Keratinocyte (primary cell): ENCODE results near the gene MAP3K1.

Experiments used
- CTCF ChIP-seq, 3 experiments: IDR thresholded peaks in 1 of 3; conservative IDR thresholded peaks in 1 of 3; optimal IDR thresholded peaks in 1 of 3; 2 replicates in 2 of 3; 3 replicates in 1 of 3; pipeline versions ENCODE3 to v1.5.1; 2011; ENCODE audit warnings: low read length in 3 of 3, mild to moderate bottlenecking in 3 of 3, moderate library complexity in 2 of 3, control low read depth in 1 of 3, inconsistent platforms in 1 of 3; ENCODE audit not compliant: insufficient read depth in 2 of 3; ENCODE audit errors: extremely low read depth in 1 of 3
- EZH2 ChIP-seq: IDR thresholded peaks from one replicate; pipeline ENCODE4 v1.6.1; 2012; ENCODE audit warnings: inconsistent platforms, mild to moderate bottlenecking, low read length, moderate library complexity

GRCh38 chr5:56810826-56811225, 4.5 kb upstream of the MAP3K1 start:
- TF ChIP-seq CTCF (optimal IDR thresholded peaks at IDR 0.05 in 1 of 3, IDR thresholded peaks at IDR 0.05 in 1 of 3, conservative IDR thresholded peaks at IDR 0.05 in 1 of 3; ENCODE audit: extremely low read depth in 1 of 3, insufficient read depth in 2 of 3, low read length in 3 of 3), result no peak
- TF ChIP-seq EZH2, result no peak
